ENCODE results near the gene SPRED2.

Gene SPRED2

GRCh38 chr2:65427532-65427931 lies 4.9 kb downstream of the SPRED2 start:
- Histone ChIP-seq H3K9me3 (ENCODE audit: control insufficient read depth in 1 of 2, low read length in 2 of 2) (no peaks in the 10 kb centered on the region), H3K4me1 (ENCODE audit: control insufficient read depth in 1 of 2, insufficient read depth in 2 of 2, low read length in 2 of 2) (peaks cover 0 to 11% of the 10 kb centered on the region in 2 donors), H3K36me3 (ENCODE audit: control insufficient read depth in 1 of 2, insufficient read depth in 2 of 2, low read length in 2 of 2) (no peaks in the 10 kb centered on the region), H3K27me3 (ENCODE audit: low read depth, low read length) (no peaks in the 10 kb centered on the region), H3K27ac (ENCODE audit: low read length) (no peak overlapping the region), H3K4me3 (ENCODE audit: low read depth in 1 of 2, low read length in 2 of 2) (no peak overlapping the region)

- no peaks in the 10 kb centered on the region for H3K36me3 ChIP-seq (ENCODE audit: control insufficient read depth in 1 of 2, insufficient read depth in 2 of 2, low read length in 2 of 2)
- H3K9me3 ChIP-seq (ENCODE audit: control insufficient read depth in 1 of 2, low read length in 2 of 2), result no peaks in the 10 kb centered on the region
- H3K27me3 ChIP-seq (ENCODE audit: low read depth, low read length), result no peaks in the 10 kb centered on the region
- peaks cover 4 to 15% of the 10 kb centered on the region in 2 donors for H3K4me1 ChIP-seq (ENCODE audit: control insufficient read depth in 1 of 2, insufficient read depth in 2 of 2, low read length in 2 of 2)
- no peak overlapping the region for H3K4me3 ChIP-seq (ENCODE audit: low read depth in 1 of 2, low read length in 2 of 2)
- no peak overlapping the region for H3K27ac ChIP-seq (ENCODE audit: low read length)
Measured at GRCh38 chr2:65425276-65425675, 7.1 kb downstream of the SPRED2 start.

GRCh38 chr2:65424391-65424790 lies 8.0 kb downstream of the SPRED2 start:
- Histone ChIP-seq H3K4me3 (ENCODE audit: low read depth in 1 of 2, low read length in 2 of 2) (no peak overlapping the region), H3K9me3 (ENCODE audit: control insufficient read depth in 1 of 2, low read length in 2 of 2) (no peaks in the 10 kb centered on the region), H3K27me3 (ENCODE audit: low read depth, low read length) (no peaks in the 10 kb centered on the region), H3K36me3 (ENCODE audit: control insufficient read depth in 1 of 2, insufficient read depth in 2 of 2, low read length in 2 of 2) (no peaks in the 10 kb centered on the region), H3K27ac (ENCODE audit: low read length) (no peak overlapping the region), H3K4me1 (ENCODE audit: control insufficient read depth in 1 of 2, insufficient read depth in 2 of 2, low read length in 2 of 2) (peaks cover 4 to 6% of the 10 kb centered on the region in 2 donors)

GRCh38 chr2:65421432-65421748 lies 11.0 kb downstream of the SPRED2 start:
- Histone ChIP-seq H3K4me1 (ENCODE audit: control insufficient read depth in 1 of 2, insufficient read depth in 2 of 2, low read length in 2 of 2) (peaks cover 4 to 6% of the 10 kb centered on the region in 2 donors), H3K4me3 (ENCODE audit: low read depth in 1 of 2, low read length in 2 of 2) (no peak overlapping the region), H3K27me3 (ENCODE audit: low read depth, low read length) (no peaks in the 10 kb centered on the region), H3K27ac (ENCODE audit: low read length) (no peak overlapping the region), H3K36me3 (ENCODE audit: control insufficient read depth in 1 of 2, insufficient read depth in 2 of 2, low read length in 2 of 2) (no peaks in the 10 kb centered on the region), H3K9me3 (ENCODE audit: control insufficient read depth in 1 of 2, low read length in 2 of 2) (no peaks in the 10 kb centered on the region)

- Histone ChIP-seq H3K9me3 (ENCODE audit: control insufficient read depth in 1 of 2, low read length in 2 of 2) (no peaks in the 10 kb centered on the region), H3K27ac (ENCODE audit: low read length) (no peak overlapping the region)
Measured at GRCh38 chr2:65420712-65421431, 11.5 kb downstream of the SPRED2 start.

GRCh38 chr2:65417509-65418085 lies 14.8 kb downstream of the SPRED2 start:
- no peaks in the 10 kb centered on the region for H3K36me3 ChIP-seq (ENCODE audit: control insufficient read depth in 1 of 2, insufficient read depth in 2 of 2, low read length in 2 of 2)
- H3K4me3 ChIP-seq (ENCODE audit: low read depth in 1 of 2, low read length in 2 of 2), result no peak overlapping the region
- no peaks in the 10 kb centered on the region for H3K9me3 ChIP-seq (ENCODE audit: control insufficient read depth in 1 of 2, low read length in 2 of 2)
- no peaks in the 10 kb centered on the region for H3K27me3 ChIP-seq (ENCODE audit: low read depth, low read length)
- H3K4me1 ChIP-seq (ENCODE audit: control insufficient read depth in 1 of 2, insufficient read depth in 2 of 2, low read length in 2 of 2), result peaks cover 9 to 18% of the 10 kb centered on the region in 2 donors
- H3K27ac ChIP-seq (ENCODE audit: low read length), result no peak overlapping the region

More at GRCh38 chr2:65420712-65421431, 11.5 kb downstream of the SPRED2 start:
- H3K27me3 ChIP-seq (ENCODE audit: low read depth, low read length), result no peaks in the 10 kb centered on the region
- peaks cover 4 to 6% of the 10 kb centered on the region in 2 donors for H3K4me1 ChIP-seq (ENCODE audit: control insufficient read depth in 1 of 2, insufficient read depth in 2 of 2, low read length in 2 of 2)
- no peak overlapping the region for H3K4me3 ChIP-seq (ENCODE audit: low read depth in 1 of 2, low read length in 2 of 2)
- no peaks in the 10 kb centered on the region for H3K36me3 ChIP-seq (ENCODE audit: control insufficient read depth in 1 of 2, insufficient read depth in 2 of 2, low read length in 2 of 2)

GRCh38 chr2:65416945-65417344 lies 15.5 kb downstream of the SPRED2 start:
- Histone ChIP-seq H3K9me3 (ENCODE audit: control insufficient read depth in 1 of 2, low read length in 2 of 2) (no peaks in the 10 kb centered on the region), H3K27ac (ENCODE audit: low read length) (no peak overlapping the region), H3K4me1 (ENCODE audit: control insufficient read depth in 1 of 2, insufficient read depth in 2 of 2, low read length in 2 of 2) (peaks cover 9 to 14% of the 10 kb centered on the region in 2 donors), H3K36me3 (ENCODE audit: control insufficient read depth in 1 of 2, insufficient read depth in 2 of 2, low read length in 2 of 2) (no peaks in the 10 kb centered on the region), H3K27me3 (ENCODE audit: low read depth, low read length) (no peaks in the 10 kb centered on the region), H3K4me3 (ENCODE audit: low read depth in 1 of 2, low read length in 2 of 2) (no peak overlapping the region)

GRCh38 chr2:65416321-65416720 lies 16.1 kb downstream of the SPRED2 start:
- peaks cover 6 to 12% of the 10 kb centered on the region in 2 donors for H3K4me1 ChIP-seq (ENCODE audit: control insufficient read depth in 1 of 2, insufficient read depth in 2 of 2, low read length in 2 of 2)
- H3K36me3 ChIP-seq (ENCODE audit: control insufficient read depth in 1 of 2, insufficient read depth in 2 of 2, low read length in 2 of 2), result no peaks in the 10 kb centered on the region
- no peak overlapping the region for H3K4me3 ChIP-seq (ENCODE audit: low read depth in 1 of 2, low read length in 2 of 2)
- no peak overlapping the region for H3K27ac ChIP-seq (ENCODE audit: low read length)
- no peaks in the 10 kb centered on the region for H3K27me3 ChIP-seq (ENCODE audit: low read depth, low read length)
- no peaks in the 10 kb centered on the region for H3K9me3 ChIP-seq (ENCODE audit: control insufficient read depth in 1 of 2, low read length in 2 of 2)

- no peaks in the 10 kb centered on the region for H3K36me3 ChIP-seq (ENCODE audit: control insufficient read depth in 1 of 2, insufficient read depth in 2 of 2, low read length in 2 of 2)
- no peak overlapping the region for H3K27ac ChIP-seq (ENCODE audit: low read length)
- H3K4me3 ChIP-seq (ENCODE audit: low read depth in 1 of 2, low read length in 2 of 2), result no peak overlapping the region
- H3K27me3 ChIP-seq (ENCODE audit: low read depth, low read length), result no peaks in the 10 kb centered on the region
- H3K9me3 ChIP-seq (ENCODE audit: control insufficient read depth in 1 of 2, low read length in 2 of 2), result no peaks in the 10 kb centered on the region
- H3K4me1 ChIP-seq (ENCODE audit: control insufficient read depth in 1 of 2, insufficient read depth in 2 of 2, low read length in 2 of 2), result peaks cover 5 to 12% of the 10 kb centered on the region in 2 donors
Measured at GRCh38 chr2:65415091-65415490, 17.3 kb downstream of the SPRED2 start.

GRCh38 chr2:65413610-65414009 lies 18.8 kb downstream of the SPRED2 start:
- no peak overlapping the region for H3K4me3 ChIP-seq (ENCODE audit: low read depth in 1 of 2, low read length in 2 of 2)
- peaks cover 5 to 12% of the 10 kb centered on the region in 2 donors for H3K4me1 ChIP-seq (ENCODE audit: control insufficient read depth in 1 of 2, insufficient read depth in 2 of 2, low read length in 2 of 2)
- no peaks in the 10 kb centered on the region for H3K9me3 ChIP-seq (ENCODE audit: control insufficient read depth in 1 of 2, low read length in 2 of 2)
- H3K27me3 ChIP-seq (ENCODE audit: low read depth, low read length), result no peaks in the 10 kb centered on the region
- H3K36me3 ChIP-seq (ENCODE audit: control insufficient read depth in 1 of 2, insufficient read depth in 2 of 2, low read length in 2 of 2), result no peaks in the 10 kb centered on the region
- H3K27ac ChIP-seq (ENCODE audit: low read length), result no peak overlapping the region

- Histone ChIP-seq H3K27me3 (ENCODE audit: low read depth, low read length) (no peaks in the 10 kb centered on the region), H3K4me1 (ENCODE audit: control insufficient read depth in 1 of 2, insufficient read depth in 2 of 2, low read length in 2 of 2) (peaks cover 5 to 12% of the 10 kb centered on the region in 2 donors), H3K4me3 (ENCODE audit: low read depth in 1 of 2, low read length in 2 of 2) (no peak overlapping the region)
Measured at GRCh38 chr2:65413106-65413505, 19.3 kb downstream of the SPRED2 start.

More at GRCh38 chr2:65413106-65413505, 19.3 kb downstream of the SPRED2 start:
- Histone ChIP-seq H3K9me3 (ENCODE audit: control insufficient read depth in 1 of 2, low read length in 2 of 2) (no peaks in the 10 kb centered on the region), H3K36me3 (ENCODE audit: control insufficient read depth in 1 of 2, insufficient read depth in 2 of 2, low read length in 2 of 2) (no peaks in the 10 kb centered on the region), H3K27ac (ENCODE audit: low read length) (no peak overlapping the region)

All from muscle layer of duodenum (tissue), 2 donors.